Measurements from ENCODE around the gene NUP43. TPM values are rescaled to one million over a fixed set of nuclear protein-coding genes. Genes with fewer than 3 reads are reported as not detected.

The NUP43 gene
- total and polyA plus RNA-seq, 2 of the 13 experiments (the other 11 are each of a cell fraction or from before 2014, with no cell fraction given): 38.9 to 85.1 TPM

DNA sequence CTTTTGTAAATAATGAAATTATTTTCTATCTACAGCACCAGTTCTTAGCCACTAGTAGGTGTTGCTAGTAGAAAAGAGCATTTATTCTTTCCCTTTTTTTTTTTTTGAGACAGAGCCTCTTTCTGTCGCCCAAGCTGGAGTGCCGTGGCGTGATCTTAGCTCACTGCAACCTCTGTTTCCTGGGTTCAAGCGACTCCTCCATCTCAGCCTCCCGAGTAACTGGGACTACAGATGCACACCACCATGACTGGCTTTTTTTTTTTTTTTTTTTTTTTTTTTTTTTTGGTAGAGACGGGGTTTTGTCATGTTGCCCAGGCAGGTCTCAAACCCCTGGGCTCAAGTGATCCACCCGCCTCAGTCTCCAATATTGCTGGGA is 9.9 kb upstream of the NUP43 start:
- Histone ChIP-seq H3K4me2 (ENCODE audit: low read depth, low read length) (no peak overlapping the region), H2AFZ (ENCODE audit: low read length) (no peak overlapping the region), H3K9ac (ENCODE audit: insufficient read depth, low read depth, low read length) (no peak overlapping the region), H4K20me1 (ENCODE audit: insufficient read depth, low read length) (peaks cover 25% of the 10 kb centered on the region), H3K4me3 (replicated peaks in 1 of 3; ENCODE audit: insufficient read depth in 1 of 3, low read depth in 2 of 3, low read length in 3 of 3) (no peak overlapping the region), H3K27ac (ENCODE audit: extremely low read length, insufficient read depth, low read length) (no peak overlapping the region), H3K4me1 (ENCODE audit: insufficient read depth, low read length) (peaks cover 45% of the 10 kb centered on the region), H3K27me3 (ENCODE audit: control insufficient read depth in 1 of 2, insufficient read depth in 2 of 2, low read length in 2 of 2) (no peaks in the 10 kb centered on the region), H3K79me2 (ENCODE audit: insufficient read depth, low read length) (peaks cover 87% of the 10 kb centered on the region), H3K36me3 (replicated peaks in 1 of 2; ENCODE audit: control insufficient read depth in 1 of 2, insufficient read depth in 2 of 2, low read length in 2 of 2) (peaks cover 5 to 20% of the 10 kb centered on the region in 2 experiments), H3K9me3 (ENCODE audit: low read length) (no peaks in the 10 kb centered on the region)
- in situ Hi-C loops (cut with HindIII; ENCODE audit: extremely low pct_ligation_motif_present, low pct_unique_long_range_greater_than_20kb): no loop called here
- intact Hi-C loops (cut with micrococcal nuclease; ENCODE audit: unreplicated experiment): no loop called here
- POLR2A ChIA-PET: no interaction called here
- no peak for DNase-seq (ENCODE audit: low spot score)
- WGBS (ENCODE audit: low lambda C conversion rate): 98% methylated on average over 7 of the region's 7 CpGs
- no peak for ATAC-seq
- CTCF ChIA-PET (ENCODE audit: low intra/inter-chr PET ratio, low total read pairs): no interaction called here
- BruUV-seq (replicated peaks): no TSS peak
- FAIRE-seq: no peak
- TF ChIP-seq TBX2 (CRISPR knock-in tag; IDR thresholded peaks at IDR 0.05; ENCODE audit: borderline replicate concordance) (no peak), TCF7 (IDR thresholded peaks at IDR 0.05; ENCODE audit: low read depth) (no peak), ZNF674 (CRISPR knock-in tag; IDR thresholded peaks at IDR 0.05; ENCODE audit: low read depth) (no peak), ZKSCAN8 (CRISPR knock-in tag; IDR thresholded peaks at IDR 0.05; ENCODE audit: borderline replicate concordance) (no peak), THAP9 (CRISPR knock-in tag; IDR thresholded peaks at IDR 0.05; ENCODE audit: borderline replicate concordance) (no peak), DZIP1 (CRISPR knock-in tag; IDR thresholded peaks at IDR 0.05) (no peak)
- TF ChIP-seq, protein P1, sequence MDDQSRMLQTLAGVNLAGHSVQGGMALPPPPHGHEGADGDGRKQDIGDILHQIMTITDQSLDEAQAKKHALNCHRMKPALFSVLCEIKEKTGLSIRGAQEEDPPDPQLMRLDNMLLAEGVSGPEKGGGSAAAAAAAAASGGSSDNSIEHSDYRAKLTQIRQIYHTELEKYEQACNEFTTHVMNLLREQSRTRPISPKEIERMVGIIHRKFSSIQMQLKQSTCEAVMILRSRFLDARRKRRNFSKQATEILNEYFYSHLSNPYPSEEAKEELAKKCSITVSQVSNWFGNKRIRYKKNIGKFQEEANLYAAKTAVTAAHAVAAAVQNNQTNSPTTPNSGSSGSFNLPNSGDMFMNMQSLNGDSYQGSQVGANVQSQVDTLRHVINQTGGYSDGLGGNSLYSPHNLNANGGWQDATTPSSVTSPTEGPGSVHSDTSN (CRISPR knock-in tag; IDR thresholded peaks at IDR 0.05; ENCODE audit: borderline replicate concordance): no peak
- TF ChIP-seq, protein P2, sequence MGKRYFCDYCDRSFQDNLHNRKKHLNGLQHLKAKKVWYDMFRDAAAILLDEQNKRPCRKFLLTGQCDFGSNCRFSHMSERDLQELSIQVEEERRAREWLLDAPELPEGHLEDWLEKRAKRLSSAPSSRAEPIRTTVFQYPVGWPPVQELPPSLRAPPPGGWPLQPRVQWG (CRISPR knock-in tag; IDR thresholded peaks at IDR 0.05; ENCODE audit: borderline replicate concordance, low read depth): no peak
- TF ChIP-seq, protein P3, sequence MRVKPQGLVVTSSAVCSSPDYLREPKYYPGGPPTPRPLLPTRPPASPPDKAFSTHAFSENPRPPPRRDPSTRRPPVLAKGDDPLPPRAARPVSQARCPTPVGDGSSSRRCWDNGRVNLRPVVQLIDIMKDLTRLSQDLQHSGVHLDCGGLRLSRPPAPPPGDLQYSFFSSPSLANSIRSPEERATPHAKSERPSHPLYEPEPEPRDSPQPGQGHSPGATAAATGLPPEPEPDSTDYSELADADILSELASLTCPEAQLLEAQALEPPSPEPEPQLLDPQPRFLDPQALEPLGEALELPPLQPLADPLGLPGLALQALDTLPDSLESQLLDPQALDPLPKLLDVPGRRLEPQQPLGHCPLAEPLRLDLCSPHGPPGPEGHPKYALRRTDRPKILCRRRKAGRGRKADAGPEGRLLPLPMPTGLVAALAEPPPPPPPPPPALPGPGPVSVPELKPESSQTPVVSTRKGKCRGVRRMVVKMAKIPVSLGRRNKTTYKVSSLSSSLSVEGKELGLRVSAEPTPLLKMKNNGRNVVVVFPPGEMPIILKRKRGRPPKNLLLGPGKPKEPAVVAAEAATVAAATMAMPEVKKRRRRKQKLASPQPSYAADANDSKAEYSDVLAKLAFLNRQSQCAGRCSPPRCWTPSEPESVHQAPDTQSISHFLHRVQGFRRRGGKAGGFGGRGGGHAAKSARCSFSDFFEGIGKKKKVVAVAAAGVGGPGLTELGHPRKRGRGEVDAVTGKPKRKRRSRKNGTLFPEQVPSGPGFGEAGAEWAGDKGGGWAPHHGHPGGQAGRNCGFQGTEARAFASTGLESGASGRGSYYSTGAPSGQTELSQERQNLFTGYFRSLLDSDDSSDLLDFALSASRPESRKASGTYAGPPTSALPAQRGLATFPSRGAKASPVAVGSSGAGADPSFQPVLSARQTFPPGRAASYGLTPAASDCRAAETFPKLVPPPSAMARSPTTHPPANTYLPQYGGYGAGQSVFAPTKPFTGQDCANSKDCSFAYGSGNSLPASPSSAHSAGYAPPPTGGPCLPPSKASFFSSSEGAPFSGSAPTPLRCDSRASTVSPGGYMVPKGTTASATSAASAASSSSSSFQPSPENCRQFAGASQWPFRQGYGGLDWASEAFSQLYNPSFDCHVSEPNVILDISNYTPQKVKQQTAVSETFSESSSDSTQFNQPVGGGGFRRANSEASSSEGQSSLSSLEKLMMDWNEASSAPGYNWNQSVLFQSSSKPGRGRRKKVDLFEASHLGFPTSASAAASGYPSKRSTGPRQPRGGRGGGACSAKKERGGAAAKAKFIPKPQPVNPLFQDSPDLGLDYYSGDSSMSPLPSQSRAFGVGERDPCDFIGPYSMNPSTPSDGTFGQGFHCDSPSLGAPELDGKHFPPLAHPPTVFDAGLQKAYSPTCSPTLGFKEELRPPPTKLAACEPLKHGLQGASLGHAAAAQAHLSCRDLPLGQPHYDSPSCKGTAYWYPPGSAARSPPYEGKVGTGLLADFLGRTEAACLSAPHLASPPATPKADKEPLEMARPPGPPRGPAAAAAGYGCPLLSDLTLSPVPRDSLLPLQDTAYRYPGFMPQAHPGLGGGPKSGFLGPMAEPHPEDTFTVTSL (CRISPR knock-in tag; IDR thresholded peaks at IDR 0.05; ENCODE audit: borderline replicate concordance): no peak

Measured in HepG2 (cell line).